Kidney (tissue), 22 donors: ENCODE results near the gene PRR32. TPM values are rescaled to one million over a fixed set of nuclear protein-coding genes. Genes with fewer than 3 reads are reported as not detected.
A peak's percentile ranks its signal among the peaks of the same experiment; 100 is the strongest.
"Not testable (repeated sequence)": the region's sequence is repeated elsewhere in the genome, so short reads cannot be mapped to it uniquely, and the experiment has no call there.

ENCODE experiments used
- DNase-seq, 5 donors: peaks; one replicate each; pipeline ENCODE4 v3.0.0-alpha.2; 2013 to 2020
- FAIRE-seq: peaks from 2 replicates; lab custom pipeline; 2012; peaks lifted over from hg19 to GRCh38; lab: Jason Lieb, UNC
- H3K27ac ChIP-seq, 2 donors: one replicate each; pipeline ENCODE4 v1.7.0; 2013; ENCODE audit warnings: low read depth in 2 of 2, low read length in 2 of 2, inconsistent platforms in 1 of 2
- H3K27me3 ChIP-seq: one replicate; pipeline ENCODE4 v1.7.1; 2013; ENCODE audit warnings: low read length, inconsistent platforms; ENCODE audit not compliant: control insufficient read depth, insufficient read depth
- H3K36me3 ChIP-seq, 3 donors: one replicate each; pipeline versions ENCODE4 v1.7.0 to v1.7.1; 2013; ENCODE audit warnings: low read length in 3 of 3, control low read depth in 1 of 3, inconsistent platforms in 1 of 3; ENCODE audit not compliant: insufficient read depth in 3 of 3, control insufficient read depth in 2 of 3
- H3K4me1 ChIP-seq, 3 donors: one replicate each; pipeline versions ENCODE4 v1.7.0 to v1.7.1; 2013; ENCODE audit warnings: low read length in 3 of 3, inconsistent platforms in 1 of 3, low read depth in 1 of 3; ENCODE audit not compliant: control insufficient read depth in 2 of 3, insufficient read depth in 2 of 3
- H3K4me3 ChIP-seq, 3 donors: one replicate each; pipeline versions ENCODE4 v1.7.0 to v1.8.1; 2013; ENCODE audit warnings: low read length in 3 of 3, control low read depth in 1 of 3, inconsistent platforms in 1 of 3
- H3K9ac ChIP-seq, 3 donors: one replicate each; pipeline versions ENCODE4 v1.7.0 to v1.7.1; 2013; ENCODE audit warnings: low read length in 3 of 3, control low read depth in 1 of 3, inconsistent platforms in 1 of 3
- H3K9me3 ChIP-seq, 3 donors: one replicate each; pipeline versions ENCODE4 v1.7.0 to v1.7.1; 2013; ENCODE audit warnings: low read length in 3 of 3, control low read depth in 1 of 3, inconsistent platforms in 1 of 3; ENCODE audit not compliant: control insufficient read depth in 2 of 3, insufficient read depth in 1 of 3
- CTCF ChIP-seq: IDR thresholded peaks from 3 replicates; pipeline ENCODE4 v1.5.1; 2012; ENCODE audit warnings: mild to moderate bottlenecking, moderate library complexity, borderline replicate concordance; ENCODE audit not compliant: insufficient read depth; ENCODE audit errors: extremely low read depth
- intact Hi-C: fragments of 100-400 bp; cut with DNase I; formaldehyde crosslinking; loops from one replicate; pipeline ENCODE4 v1.11.1; 2022
- long read RNA-seq, 10 donors: library from polyadenylated mRNA in 1 of 10; unstranded in 1 of 10; transcript quantifications; one replicate each; pipeline ENCODE4 v2.0.0 and lab custom pipeline, GENCODE V29; 2021 to 2026
- polyA plus RNA-seq: library from polyadenylated mRNA; stranded (reverse); fragments of 350-450 nt; fragmentation: Illumina TruSeq; extraction: RNeasy Lipid Tissue Mini Kit (QIAGEN cat#74804); gene quantifications from one replicate; pipeline ENCODE4 v1.2.3, GENCODE V29; 2014; ENCODE audit warnings: low read depth, low replicate concordance; ENCODE audit not compliant: insufficient read depth
- total RNA-seq: library from RNA; stranded (reverse); fragmentation: NEBNext Ultra II Directional; extraction: Animal tissue kit (Norgen Biotek cat#: 25700); gene quantifications from one replicate; pipeline ENCODE4 v1.2.1, GENCODE V29; 2021
- donor health status: control.
- donor health status: control.
- donor health status: control.
- donor health status: control.
- donor health status: control.
- donor health status: DM: yes; HTN: yes; CAD: no.
- donor health status: Normal renal cell carcinoma (clear cell type).

Gene PRR32
- total RNA-seq, result not detected
- not detected for polyA plus RNA-seq
- long read RNA-seq, donor 1, result 0 reads
- long read RNA-seq, donor 2, result 0 reads
- long read RNA-seq, donor 3, result 0 reads
- long read RNA-seq, donor 4, result 0 reads
- long read RNA-seq, donor 5, result 0 reads
- long read RNA-seq, donor 6, result 0 reads
- long read RNA-seq, donor 7, result 0 reads
- long read RNA-seq, donor 8, result 0 reads
- long read RNA-seq, donor 9, result 0 reads
- long read RNA-seq, donor 10, result 0 reads

- no peaks in the 10 kb centered on the region for H3K9me3 ChIP-seq
- no peak within 1 kb of the TSS for H3K27ac ChIP-seq
- intact Hi-C loops, result no loop called here
- H3K4me1 ChIP-seq, result no peaks in the 10 kb centered on the region
- DNase-seq (no peak), FAIRE-seq (no peak)
- no peaks in the 10 kb centered on the region for H3K27me3 ChIP-seq
- H3K36me3 ChIP-seq, result no peaks in the 10 kb centered on the region
- no peak within 1 kb of the TSS for H3K9ac ChIP-seq
- TF ChIP-seq CTCF, result no peak
- H3K4me3 ChIP-seq, result no peak within 1 kb of the TSS
These were observed at the start of gene PRR32 for GRCh38 chrX:126819429-126819828. Gene PRR32 (plus strand): TSS chrX:126819729. CDS start chrX:126819844, 115 bp downstream.

- peak; percentile 85 for FAIRE-seq
- TF ChIP-seq CTCF, result peak; percentile 44
These were observed 49.4 kb upstream of the PRR32 start for GRCh38 chrX:126770179-126770578.

GRCh38 chrX:126785539-126785938 is 34.0 kb upstream of the PRR32 start:
- Histone ChIP-seq H3K9me3 (no peaks in the 10 kb centered on the region), H3K27ac (no peak overlapping the region), H3K36me3 (no peaks in the 10 kb centered on the region), H3K9ac (no peak overlapping the region), H3K27me3 (no peaks in the 10 kb centered on the region), H3K4me1 (no peaks in the 10 kb centered on the region), H3K4me3 (no peak overlapping the region)
- no peak for DNase-seq
- FAIRE-seq, result no peak
- TF ChIP-seq CTCF, result no peak
- intact Hi-C loops, result no loop called here

More at GRCh38 chrX:126770179-126770578, 49.4 kb upstream of the PRR32 start:
- no peaks in the 10 kb centered on the region for H3K27me3 ChIP-seq
- no peak overlapping the region for H3K4me3 ChIP-seq
- DNase-seq, result peak in 3 of 5 donors; percentile 12 to 42 (median 22)
- no peaks in the 10 kb centered on the region for H3K36me3 ChIP-seq
- no peak overlapping the region for H3K27ac ChIP-seq
- H3K4me1 ChIP-seq, result no peaks in the 10 kb centered on the region
- H3K9ac ChIP-seq, result no peak overlapping the region
- intact Hi-C loops, result no loop called here
- peaks cover 0 to 2% (median 0%) of the 10 kb centered on the region in 3 donors for H3K9me3 ChIP-seq

- intact Hi-C loops, result no loop called here
These were observed 20.5 kb upstream of the PRR32 start for GRCh38 chrX:126799059-126799458.

GRCh38 chrX:126806784-126807183 is 12.7 kb upstream of the PRR32 start:
- H3K27me3 ChIP-seq, H3K4me3 ChIP-seq, intact Hi-C loops, H3K27ac ChIP-seq, FAIRE-seq, H3K36me3 ChIP-seq, H3K4me1 ChIP-seq, H3K9me3 ChIP-seq, H3K9ac ChIP-seq: not testable (repeated sequence)
- DNase-seq, result peak in 1 of 5 donors; percentile 49

More at GRCh38 chrX:126799059-126799458, 20.5 kb upstream of the PRR32 start:
- H3K9me3 ChIP-seq, result no peaks in the 10 kb centered on the region
- H3K27ac ChIP-seq, result no peak overlapping the region
- no peak overlapping the region for H3K4me3 ChIP-seq
- no peaks in the 10 kb centered on the region for H3K36me3 ChIP-seq
- no peak for FAIRE-seq
- no peaks in the 10 kb centered on the region for H3K4me1 ChIP-seq
- no peak overlapping the region for H3K9ac ChIP-seq
- DNase-seq, result no peak
- H3K27me3 ChIP-seq, result no peaks in the 10 kb centered on the region
- TF ChIP-seq CTCF, result no peak
